HepG2 (cell line): ENCODE results near the gene BLOC1S2. TPM values are rescaled to one million over a fixed set of nuclear protein-coding genes. Genes with fewer than 3 reads are reported as not detected.

Experiments used
- HOXA5 ChIP-seq: sonication (generic); formaldehyde crosslinking; IDR thresholded peaks from 2 replicates; pipeline ENCODE4 v1.4.0; 2020; ENCODE audit warnings: missing genetic modification reagents
- IKZF4 ChIP-seq: sonication (generic); formaldehyde crosslinking; IDR thresholded peaks from 2 replicates; pipeline ENCODE4 v1.5.1; 2020; ENCODE audit warnings: borderline replicate concordance, mild to moderate bottlenecking, low read depth, missing genetic modification reagents; ENCODE audit errors: not compliant biosample characterization
- KLF11 ChIP-seq: IDR thresholded peaks from 2 replicates; pipeline ENCODE4 v1.6.1; 2016; ENCODE audit warnings: missing compliant biosample characterization
- KMT2A ChIP-seq: sonication (generic); formaldehyde crosslinking; IDR thresholded peaks from 2 replicates; pipeline ENCODE4 v1.4.0; 2020; ENCODE audit warnings: missing genetic modification reagents
- NFIB ChIP-seq: sonication (generic); formaldehyde crosslinking; IDR thresholded peaks from 2 replicates; pipeline ENCODE4 v1.9.0; 2021; ENCODE audit warnings: missing genetic modification reagents, mild to moderate bottlenecking, borderline replicate concordance
- RBM22 ChIP-seq: fragments of 200-400 bp; formaldehyde crosslinking; optimal IDR thresholded peaks from 2 replicates; pipeline ENCODE3; 2017; ENCODE audit warnings: mild to moderate bottlenecking, low read length, moderate library complexity
- RFX3 ChIP-seq: IDR thresholded peaks from 2 replicates; pipeline ENCODE4 v1.6.1; 2016; ENCODE audit warnings: missing biosample characterization, missing genetic modification reagents
- SIN3A ChIP-seq: IDR thresholded peaks from 2 replicates; pipeline ENCODE4 v1.6.1; 2011; ENCODE audit warnings: low read depth, mild to moderate bottlenecking, control low read depth, low read length, borderline replicate concordance
- SMAD1 ChIP-seq: sonication (generic); formaldehyde crosslinking; IDR thresholded peaks from 2 replicates; pipeline ENCODE4 v1.4.0; 2020; ENCODE audit warnings: missing genetic modification reagents, low read depth, mild to moderate bottlenecking, borderline replicate concordance
- SMAD3 ChIP-seq: sonication (generic); formaldehyde crosslinking; IDR thresholded peaks from 2 replicates; pipeline ENCODE4 v1.4.0; 2020; ENCODE audit warnings: missing genetic modification reagents
- SP4 ChIP-seq: sonication (generic); formaldehyde crosslinking; IDR thresholded peaks from 2 replicates; pipeline ENCODE4 v1.8.1; 2023; ENCODE audit warnings: mild to moderate bottlenecking, missing genetic modification reagents
- SRF ChIP-seq: IDR thresholded peaks from 2 replicates; pipeline ENCODE4 v1.6.1; 2011; ENCODE audit warnings: mild to moderate bottlenecking, low read depth, low read length, moderate library complexity
- YEATS4 ChIP-seq: sonication (generic); formaldehyde crosslinking; IDR thresholded peaks from 2 replicates; pipeline ENCODE4 v1.4.0; 2020; ENCODE audit warnings: missing genetic modification reagents, borderline replicate concordance
- ZNF124 ChIP-seq: sonication (generic); formaldehyde crosslinking; IDR thresholded peaks from 2 replicates; pipeline ENCODE4 v1.4.0; 2020; ENCODE audit warnings: missing genetic modification reagents
- ZNF24 ChIP-seq: fragments of 450-650 bp; IDR thresholded peaks from 2 replicates; pipeline ENCODE4 v1.6.1; 2017; ENCODE audit warnings: antibody characterized with exemption, mild to moderate bottlenecking
- ZNF263 ChIP-seq: sonication (generic); formaldehyde crosslinking; IDR thresholded peaks from 2 replicates; pipeline ENCODE4 v1.4.0; 2020; ENCODE audit warnings: missing genetic modification reagents
- ZNF44 ChIP-seq: sonication (generic); formaldehyde crosslinking; IDR thresholded peaks from 2 replicates; pipeline ENCODE4 v1.5.1; 2020; ENCODE audit warnings: mild to moderate bottlenecking, missing genetic modification reagents
- ZNF614 ChIP-seq: IDR thresholded peaks from 2 replicates; pipeline ENCODE4 v1.6.1; 2018; ENCODE audit warnings: missing biosample characterization, missing genetic modification reagents, inconsistent platforms, borderline replicate concordance
- ZNF616 ChIP-seq: sonication (generic); formaldehyde crosslinking; IDR thresholded peaks from 2 replicates; pipeline ENCODE4 v1.5.0; 2020; ENCODE audit warnings: low read depth, mild to moderate bottlenecking, missing genetic modification reagents
- ZNF709 ChIP-seq: sonication (generic); formaldehyde crosslinking; IDR thresholded peaks from 2 replicates; pipeline ENCODE4 v1.5.0; 2020; ENCODE audit warnings: mild to moderate bottlenecking, missing genetic modification reagents
- ZNF724P ChIP-seq: sonication (generic); formaldehyde crosslinking; IDR thresholded peaks from 2 replicates; pipeline ENCODE4 v1.8.0; 2022; ENCODE audit warnings: missing genetic modification reagents, borderline replicate concordance
- ZNF749 ChIP-seq: sonication (generic); formaldehyde crosslinking; IDR thresholded peaks from 2 replicates; pipeline ENCODE4 v1.8.0; 2022; ENCODE audit warnings: mild to moderate bottlenecking, missing genetic modification reagents, moderate library complexity, borderline replicate concordance
- ZNF75D ChIP-seq: sonication (generic); formaldehyde crosslinking; IDR thresholded peaks from 2 replicates; pipeline ENCODE4 v1.8.1; 2023; ENCODE audit warnings: missing genetic modification reagents, mild to moderate bottlenecking, borderline replicate concordance
- polyA plus RNA-seq, 8 experiments: library from polyadenylated mRNA; depleted of rRNA in 3 of 8; stranded (reverse) in 7 of 8; unstranded in 1 of 8; fragments of >200 nt; fragmentation: Illumina TruSeq in 4 of 8; extraction: Trizol in 4 of 8; gene quantifications; 2 replicates each; pipeline versions ENCODE4 v1.2.1 to v1.2.3, GENCODE V29; 2011 to 2016; ENCODE audit warnings: low read depth in 4 of 8, missing spikeins in 1 of 8, mixed read lengths in 1 of 8; ENCODE audit not compliant: insufficient read depth in 1 of 8
- total RNA-seq, 5 experiments: library from RNA; depleted of rRNA; stranded (reverse); fragments of >200 nt; fragmentation: Illumina TruSeq; extraction: Trizol; gene quantifications; 2 replicates each; pipeline ENCODE4 v1.2.3, GENCODE V29; 2016; ENCODE audit warnings: low read depth in 1 of 5
- TF ChIP-seq, protein P1 (sequence below): sonication (generic); formaldehyde crosslinking; conservative IDR thresholded peaks from 2 replicates; pipeline ENCODE4 v1.4.0; 2020; ENCODE audit warnings: missing genetic modification reagents

Gene BLOC1S2
- total and polyA plus RNA-seq, 2 of the 13 experiments (the other 11 are each of a cell fraction or from before 2014, with no cell fraction given): 22.3 to 64.4 TPM

DNA sequence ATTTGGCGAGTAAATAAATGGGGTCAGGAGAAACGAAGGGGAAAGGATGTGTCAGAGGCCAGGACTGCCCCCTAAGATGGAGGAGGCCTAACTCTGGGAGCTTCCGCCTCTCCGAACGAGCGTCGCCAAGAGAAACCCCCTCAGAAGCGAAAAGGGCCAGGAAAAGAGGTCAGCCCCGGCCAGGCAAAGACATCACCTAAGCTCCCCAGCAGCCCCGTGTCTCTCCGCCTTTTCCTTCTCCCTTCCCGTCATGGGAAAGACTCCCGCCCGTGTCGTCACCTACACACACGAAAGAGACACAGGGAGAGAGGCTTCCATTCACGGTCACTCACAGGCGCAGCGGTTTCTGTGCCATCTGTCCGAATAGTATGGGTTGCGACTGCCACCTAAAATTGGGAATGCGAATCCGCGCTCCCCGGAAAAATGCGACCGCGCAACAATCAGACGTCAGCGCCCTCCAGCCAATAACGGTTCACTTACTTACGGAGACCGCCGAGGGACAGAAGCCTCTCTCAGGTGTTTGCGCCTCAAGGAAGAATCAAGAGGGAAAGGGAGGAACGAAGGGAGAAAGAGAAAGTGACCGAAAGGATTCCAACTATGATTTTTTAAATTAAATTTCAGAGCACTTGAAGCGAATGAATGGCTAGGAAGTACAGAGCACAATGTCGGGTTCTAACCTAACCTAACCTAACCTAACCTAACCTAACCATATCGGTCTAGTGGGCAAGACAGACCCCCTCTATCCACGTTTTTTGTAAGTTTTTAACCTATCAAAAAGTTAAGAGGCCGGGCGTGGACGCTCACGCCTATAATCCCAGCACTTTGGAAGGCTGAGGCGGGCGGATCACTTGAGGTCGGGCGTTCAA lies 19.0 kb downstream of the BLOC1S2 start, which contains the start of gene CWF19L1 (continued):
- TF ChIP-seq RFX3 (no peak), SP4 (CRISPR knock-in tag) (peak; percentile 46; the same call in 1 of the 2 replicates), SRF (peak; percentile 75), YEATS4 (no peak), NFIB (CRISPR knock-in tag) (no peak), ZNF724P (CRISPR knock-in tag) (no peak), SIN3A (peak; percentile 85; the same call in 1 of the 2 replicates), ZNF709 (no peak; the same call in 1 of the 2 replicates), ZNF44 (CRISPR knock-in tag) (peak; percentile 91; the same call in 1 of the 2 replicates), ZNF616 (CRISPR knock-in tag) (no peak), HOXA5 (CRISPR knock-in tag) (no peak), ZNF24 (no peak), ZNF124 (CRISPR knock-in tag) (0 out of 2 replicates have a peak, but pooled peaks have one; percentile 68), IKZF4 (no peak), ZNF263 (CRISPR knock-in tag) (0 out of 2 replicates have a peak, but pooled peaks have one; percentile 16), SMAD1 (no peak), ZNF75D (CRISPR knock-in tag) (no peak), SMAD3 (CRISPR knock-in tag) (peak; percentile 87; the same call in 1 of the 2 replicates), KLF11 (0 out of 2 replicates have a peak, but pooled peaks have one; percentile 28), ZNF614 (CRISPR knock-in tag) (no peak), KMT2A (CRISPR knock-in tag) (peak; percentile 95), RBM22 (no peak), ZNF749 (CRISPR knock-in tag) (no peak)
- TF ChIP-seq, protein P1, sequence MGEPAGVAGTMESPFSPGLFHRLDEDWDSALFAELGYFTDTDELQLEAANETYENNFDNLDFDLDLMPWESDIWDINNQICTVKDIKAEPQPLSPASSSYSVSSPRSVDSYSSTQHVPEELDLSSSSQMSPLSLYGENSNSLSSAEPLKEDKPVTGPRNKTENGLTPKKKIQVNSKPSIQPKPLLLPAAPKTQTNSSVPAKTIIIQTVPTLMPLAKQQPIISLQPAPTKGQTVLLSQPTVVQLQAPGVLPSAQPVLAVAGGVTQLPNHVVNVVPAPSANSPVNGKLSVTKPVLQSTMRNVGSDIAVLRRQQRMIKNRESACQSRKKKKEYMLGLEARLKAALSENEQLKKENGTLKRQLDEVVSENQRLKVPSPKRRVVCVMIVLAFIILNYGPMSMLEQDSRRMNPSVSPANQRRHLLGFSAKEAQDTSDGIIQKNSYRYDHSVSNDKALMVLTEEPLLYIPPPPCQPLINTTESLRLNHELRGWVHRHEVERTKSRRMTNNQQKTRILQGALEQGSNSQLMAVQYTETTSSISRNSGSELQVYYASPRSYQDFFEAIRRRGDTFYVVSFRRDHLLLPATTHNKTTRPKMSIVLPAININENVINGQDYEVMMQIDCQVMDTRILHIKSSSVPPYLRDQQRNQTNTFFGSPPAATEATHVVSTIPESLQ: no peak
